ENCODE results near the gene MARCHF10. TPM values are rescaled to one million over a fixed set of nuclear protein-coding genes. Genes with fewer than 3 reads are reported as not detected.

Gene MARCHF10
- total RNA-seq, 1 donor from 2014 or later: not detected

GRCh38 chr17:62760059-62760944 lies 47.8 kb downstream of the MARCHF10 start:
- ATAC-seq (ENCODE audit: low read depth) (no peak), DNase-seq (no peak)
- CTCF ChIA-PET: no interaction called here
- H3K4me1 Mint-ChIP-seq: no peaks in the 10 kb centered on the region
- POLR2A ChIA-PET: no interaction called here
- no peaks in the 10 kb centered on the region for H3K9me3 Mint-ChIP-seq
- H3K27ac Mint-ChIP-seq: no peak overlapping the region
- no peak overlapping the region for H3K4me3 Mint-ChIP-seq
- intact Hi-C loops (cut with micrococcal nuclease): no loop called here
- H3K27me3 Mint-ChIP-seq: peaks cover 12% of the 10 kb centered on the region
- TF ChIP-seq, protein P1, sequence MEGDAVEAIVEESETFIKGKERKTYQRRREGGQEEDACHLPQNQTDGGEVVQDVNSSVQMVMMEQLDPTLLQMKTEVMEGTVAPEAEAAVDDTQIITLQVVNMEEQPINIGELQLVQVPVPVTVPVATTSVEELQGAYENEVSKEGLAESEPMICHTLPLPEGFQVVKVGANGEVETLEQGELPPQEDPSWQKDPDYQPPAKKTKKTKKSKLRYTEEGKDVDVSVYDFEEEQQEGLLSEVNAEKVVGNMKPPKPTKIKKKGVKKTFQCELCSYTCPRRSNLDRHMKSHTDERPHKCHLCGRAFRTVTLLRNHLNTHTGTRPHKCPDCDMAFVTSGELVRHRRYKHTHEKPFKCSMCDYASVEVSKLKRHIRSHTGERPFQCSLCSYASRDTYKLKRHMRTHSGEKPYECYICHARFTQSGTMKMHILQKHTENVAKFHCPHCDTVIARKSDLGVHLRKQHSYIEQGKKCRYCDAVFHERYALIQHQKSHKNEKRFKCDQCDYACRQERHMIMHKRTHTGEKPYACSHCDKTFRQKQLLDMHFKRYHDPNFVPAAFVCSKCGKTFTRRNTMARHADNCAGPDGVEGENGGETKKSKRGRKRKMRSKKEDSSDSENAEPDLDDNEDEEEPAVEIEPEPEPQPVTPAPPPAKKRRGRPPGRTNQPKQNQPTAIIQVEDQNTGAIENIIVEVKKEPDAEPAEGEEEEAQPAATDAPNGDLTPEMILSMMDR (IDR thresholded peaks at IDR 0.05): no peak
- H3K36me3 Mint-ChIP-seq (ENCODE audit: low read depth): no peaks in the 10 kb centered on the region

- H3K27ac Mint-ChIP-seq: no peak overlapping the region
- DNase-seq: no peak
- ChIA-PET CTCF (no interaction called here), POLR2A (no interaction called here)
- no peaks in the 10 kb centered on the region for H3K9me3 Mint-ChIP-seq
- TF ChIP-seq, protein P1 (IDR thresholded peaks at IDR 0.05): no peak
- H3K36me3 Mint-ChIP-seq (ENCODE audit: low read depth): no peaks in the 10 kb centered on the region
- ATAC-seq (ENCODE audit: low read depth): no peak
- H3K4me3 Mint-ChIP-seq: no peak overlapping the region
- H3K4me1 Mint-ChIP-seq: no peaks in the 10 kb centered on the region
- H3K27me3 Mint-ChIP-seq: peaks cover 7% of the 10 kb centered on the region
- intact Hi-C loops (cut with micrococcal nuclease): no loop called here
These were observed 50.6 kb downstream of the MARCHF10 start for GRCh38 chr17:62757500-62757951.

DNA sequence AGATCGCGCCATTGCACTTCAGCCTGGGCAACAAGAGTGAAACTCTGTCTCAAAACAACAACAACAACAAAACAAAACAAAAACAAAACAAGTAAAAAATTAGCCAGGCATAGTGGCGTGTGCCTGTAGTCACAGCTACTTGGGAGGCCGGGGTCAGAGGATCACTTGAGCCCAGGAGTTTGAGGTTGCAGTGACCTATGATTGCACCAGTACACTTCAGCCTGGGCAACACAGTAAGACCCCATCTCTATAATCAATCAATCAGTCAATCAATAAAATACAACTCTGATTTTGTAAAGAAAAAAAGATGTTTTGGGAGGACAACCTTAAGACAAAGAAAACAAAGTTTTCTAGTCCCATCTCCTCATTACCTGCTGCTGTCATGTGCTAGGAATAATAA lies 51.9 kb downstream of the MARCHF10 start:
- Mint-ChIP-seq H3K27ac (no peak overlapping the region), H3K9me3 (no peaks in the 10 kb centered on the region), H3K36me3 (ENCODE audit: low read depth) (no peaks in the 10 kb centered on the region), H3K4me1 (no peaks in the 10 kb centered on the region), H3K27me3 (peaks cover 7% of the 10 kb centered on the region), H3K4me3 (no peak overlapping the region)
- DNase-seq (no peak), ATAC-seq (ENCODE audit: low read depth) (no peak)
- CTCF ChIA-PET: interaction anchor here (0.9 kb wide), 1 partner anchor 52 kb away, joined by 3 read pairs; no protein-coding TSS in a partner anchor
- intact Hi-C loops (cut with micrococcal nuclease): no loop called here
- TF ChIP-seq, protein P1 (IDR thresholded peaks at IDR 0.05): no peak
- POLR2A ChIA-PET: no interaction called here

GRCh38 chr17:62755141-62755851 lies 52.8 kb downstream of the MARCHF10 start:
- DNase-seq (no peak), ATAC-seq (ENCODE audit: low read depth) (no peak)
- Mint-ChIP-seq H3K9me3 (no peaks in the 10 kb centered on the region), H3K4me3 (no peak overlapping the region), H3K27ac (no peak overlapping the region), H3K4me1 (no peaks in the 10 kb centered on the region), H3K27me3 (peaks cover 4% of the 10 kb centered on the region), H3K36me3 (ENCODE audit: low read depth) (no peaks in the 10 kb centered on the region)
- ChIA-PET POLR2A (no interaction called here), CTCF (interaction anchor here (0.9 kb wide), 1 partner anchor 51 kb away, joined by 3 read pairs; no protein-coding TSS in a partner anchor)
- TF ChIP-seq, protein P1 (IDR thresholded peaks at IDR 0.05): no peak
- intact Hi-C loops (cut with micrococcal nuclease): no loop called here

DNA sequence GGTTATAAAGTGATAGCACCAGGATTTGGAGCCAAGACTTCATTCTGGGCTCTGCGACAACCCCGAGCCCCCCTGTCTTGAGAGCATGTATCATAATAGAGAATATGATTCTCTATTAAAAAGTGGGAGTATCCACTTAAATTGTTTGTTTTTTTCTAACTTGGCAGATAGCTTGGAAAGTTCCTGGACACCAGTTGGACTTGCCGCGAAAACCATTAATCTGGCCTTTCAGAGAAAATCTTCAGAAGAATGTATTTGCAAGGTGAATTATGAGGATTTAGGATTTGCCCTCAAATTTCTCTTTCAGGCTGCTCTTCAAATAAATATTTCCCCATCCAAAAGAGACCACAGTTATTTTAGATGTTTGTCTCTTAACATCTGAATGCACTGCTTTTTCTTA lies 53.5 kb downstream of the MARCHF10 start:
- H3K9me3 Mint-ChIP-seq: no peaks in the 10 kb centered on the region
- no peak for ATAC-seq (ENCODE audit: low read depth)
- H3K4me3 Mint-ChIP-seq: no peak overlapping the region
- H3K36me3 Mint-ChIP-seq (ENCODE audit: low read depth): no peaks in the 10 kb centered on the region
- intact Hi-C loops (cut with micrococcal nuclease): no loop called here
- CTCF ChIA-PET: no interaction called here
- POLR2A ChIA-PET: no interaction called here
- no peak for DNase-seq
- TF ChIP-seq, protein P1 (IDR thresholded peaks at IDR 0.05): no peak
- no peak overlapping the region for H3K27ac Mint-ChIP-seq
- H3K4me1 Mint-ChIP-seq: no peaks in the 10 kb centered on the region
- H3K27me3 Mint-ChIP-seq: peaks cover under 1% of the 10 kb centered on the region
